Gastrocnemius medialis (tissue), 4 donors: ENCODE results near the gene TP53AIP1. TPM values are rescaled to one million over a fixed set of nuclear protein-coding genes. Genes with fewer than 3 reads are reported as not detected.

Source experiments
- ATAC-seq, 2 donors: fragments of 150-250 bp; one replicate each; pipeline ENCODE4 v1.9.1; 2016
- DNase-seq, 2 donors: peaks; one replicate each; pipeline ENCODE4 v3.0.0-alpha.2; 2019
- H3K27ac ChIP-seq, 4 donors: fragments of 200-600 bp; sonication (generic); 1 replicate in 1 of 4; 2 replicates in 3 of 4; pipeline ENCODE4 v1.5.1; 2016 to 2018; ENCODE audit warnings: mild to moderate bottlenecking in 2 of 4, moderate library complexity in 1 of 4
- H3K27me3 ChIP-seq, 3 donors: fragments of 200-600 bp; sonication (generic) in 2 of 3; 1 replicate in 1 of 3; 2 replicates in 2 of 3; pipeline versions ENCODE4 v1.5.1 to v1.6.0; 2016 to 2019; ENCODE audit warnings: mild to moderate bottlenecking in 1 of 3, moderate library complexity in 1 of 3
- H3K36me3 ChIP-seq, 2 donors: fragments of 200-600 bp; sonication (generic) in 1 of 2; one replicate each; pipeline ENCODE4 v1.5.1; 2017 to 2018
- H3K4me1 ChIP-seq, 2 donors: fragments of 200-600 bp; sonication (generic) in 1 of 2; one replicate each; pipeline ENCODE4 v1.5.1; 2016 to 2017; ENCODE audit warnings: mild to moderate bottlenecking in 2 of 2
- H3K4me3 ChIP-seq, 4 donors: fragments of 200-600 bp; sonication (generic) in 3 of 4; 1 replicate in 1 of 4; 2 replicates in 3 of 4; pipeline ENCODE4 v1.5.1; 2016 to 2019; ENCODE audit warnings: mild to moderate bottlenecking in 2 of 4
- H3K9me3 ChIP-seq, 3 donors: fragments of 200-600 bp; sonication (generic) in 2 of 3; 1 replicate in 1 of 3; 2 replicates in 2 of 3; pipeline ENCODE4 v1.5.1; 2016 to 2019
- CTCF ChIP-seq, 5 experiments: fragments of 450-650 bp in 3 of 5; fragments of 200-600 bp in 2 of 5; sonication (generic) in 2 of 5; IDR thresholded peaks in 4 of 5; conservative IDR thresholded peaks in 1 of 5; 1 replicate in 4 of 5; 2 replicates in 1 of 5; pipeline ENCODE4 v1.5.1; 2016 to 2019; ENCODE audit warnings: antibody characterized with exemption in 5 of 5, mild to moderate bottlenecking in 3 of 5, moderate library complexity in 3 of 5
- POLR2A ChIP-seq, 2 donors: fragments of 450-650 bp; IDR thresholded peaks; one replicate each; pipeline ENCODE4 v1.6.1; 2017; ENCODE audit warnings: antibody characterized with exemption in 2 of 2, mild to moderate bottlenecking in 2 of 2, moderate library complexity in 2 of 2
- in situ Hi-C, 4 donors: fragments of 200-750 bp; cut with MboI; loops; one replicate each; pipeline versions ENCODE4 v1.15.0 to v1.8.0; 2017; ENCODE audit warnings: low sequenced_read_pairs in 4 of 4
- intact Hi-C: fragments of 100-400 bp; cut with DNase I; formaldehyde crosslinking; loops from one replicate; pipeline ENCODE4 v1.15.1; 2023; ENCODE audit warnings: low total_unique reads
- total RNA-seq, 4 donors: library from RNA; depleted of rRNA; stranded (reverse); fragments of >200 nt; gene quantifications; one replicate each; pipeline versions ENCODE4 v1.1.0 to v1.2.3, GENCODE V29; 2016

Gene TP53AIP1
- total RNA-seq, 4 donors from 2014 or later = not detected

- H3K36me3 ChIP-seq = no peaks in the 10 kb centered on the region
- H3K27ac ChIP-seq = no peak overlapping the region
- no peak overlapping the region for H3K4me3 ChIP-seq
- no peak for TF ChIP-seq CTCF (IDR thresholded peaks at IDR 0.05 in 4 of 5, conservative IDR thresholded peaks at IDR 0.05 in 1 of 5)
- TF ChIP-seq POLR2A (IDR thresholded peaks at IDR 0.05) = no peak
- in situ Hi-C loops (loop anchor here in 1 of 4 donors (25.0 kb wide), 1 partner anchor 439 kb away; no protein-coding TSS in a partner anchor), intact Hi-C loops (no loop called here)
- H3K9me3 ChIP-seq = no peaks in the 10 kb centered on the region
- no peaks in the 10 kb centered on the region for H3K27me3 ChIP-seq
- DNase-seq (no peak), ATAC-seq (no peak)
- H3K4me1 ChIP-seq = no peaks in the 10 kb centered on the region
Measured at GRCh38 chr11:128898580-128899344, 43.9 kb downstream of the TP53AIP1 start.

GRCh38 chr11:128897826-128898225, 44.8 kb downstream of the TP53AIP1 start:
- no peak for ATAC-seq
- H3K27ac ChIP-seq = no peak overlapping the region
- H3K9me3 ChIP-seq = no peaks in the 10 kb centered on the region
- intact Hi-C loops (no loop called here), in situ Hi-C loops (loop anchor here in 1 of 4 donors (25.0 kb wide), 1 partner anchor 439 kb away; no protein-coding TSS in a partner anchor)
- H3K36me3 ChIP-seq = no peaks in the 10 kb centered on the region
- H3K27me3 ChIP-seq = no peaks in the 10 kb centered on the region
- TF ChIP-seq POLR2A (IDR thresholded peaks at IDR 0.05) (no peak), CTCF (IDR thresholded peaks at IDR 0.05 in 4 of 5, conservative IDR thresholded peaks at IDR 0.05 in 1 of 5) (no peak)
- H3K4me1 ChIP-seq = no peaks in the 10 kb centered on the region
- DNase-seq = no peak
- no peak overlapping the region for H3K4me3 ChIP-seq

GRCh38 chr11:128896356-128896755, 46.3 kb downstream of the TP53AIP1 start:
- H3K9me3 ChIP-seq = no peaks in the 10 kb centered on the region
- peaks cover 0 to 4% (median 4%) of the 10 kb centered on the region in 3 donors for H3K27me3 ChIP-seq
- H3K27ac ChIP-seq = no peak overlapping the region
- ATAC-seq (no peak), DNase-seq (no peak)
- TF ChIP-seq POLR2A (IDR thresholded peaks at IDR 0.05) (no peak), CTCF (IDR thresholded peaks at IDR 0.05 in 4 of 5, conservative IDR thresholded peaks at IDR 0.05 in 1 of 5) (no peak)
- in situ Hi-C loops (loop anchor here in 1 of 4 donors (25.0 kb wide), 1 partner anchor 441 kb away; no protein-coding TSS in a partner anchor), intact Hi-C loops (no loop called here)
- no peak overlapping the region for H3K4me3 ChIP-seq
- H3K4me1 ChIP-seq = no peaks in the 10 kb centered on the region
- no peaks in the 10 kb centered on the region for H3K36me3 ChIP-seq

GRCh38 chr11:128895526-128895925, 47.1 kb downstream of the TP53AIP1 start:
- in situ Hi-C loops (loop anchor here in 1 of 4 donors (25.0 kb wide), 1 partner anchor 442 kb away; no protein-coding TSS in a partner anchor), intact Hi-C loops (no loop called here)
- no peak for TF ChIP-seq POLR2A (IDR thresholded peaks at IDR 0.05)
- no peak for TF ChIP-seq CTCF (IDR thresholded peaks at IDR 0.05 in 4 of 5, conservative IDR thresholded peaks at IDR 0.05 in 1 of 5)
- ATAC-seq (no peak), DNase-seq (no peak)
- H3K36me3 ChIP-seq = no peaks in the 10 kb centered on the region
- no peaks in the 10 kb centered on the region for H3K9me3 ChIP-seq
- peaks cover 0 to 1% of the 10 kb centered on the region in 2 donors for H3K4me1 ChIP-seq
- peaks cover under 1 to 10% (median 9%) of the 10 kb centered on the region in 3 donors for H3K27me3 ChIP-seq
- H3K4me3 ChIP-seq = no peak overlapping the region
- no peak overlapping the region for H3K27ac ChIP-seq
